ENCODE measurements around the gene RNU6-1.

Gene RNU6-1

DNA sequence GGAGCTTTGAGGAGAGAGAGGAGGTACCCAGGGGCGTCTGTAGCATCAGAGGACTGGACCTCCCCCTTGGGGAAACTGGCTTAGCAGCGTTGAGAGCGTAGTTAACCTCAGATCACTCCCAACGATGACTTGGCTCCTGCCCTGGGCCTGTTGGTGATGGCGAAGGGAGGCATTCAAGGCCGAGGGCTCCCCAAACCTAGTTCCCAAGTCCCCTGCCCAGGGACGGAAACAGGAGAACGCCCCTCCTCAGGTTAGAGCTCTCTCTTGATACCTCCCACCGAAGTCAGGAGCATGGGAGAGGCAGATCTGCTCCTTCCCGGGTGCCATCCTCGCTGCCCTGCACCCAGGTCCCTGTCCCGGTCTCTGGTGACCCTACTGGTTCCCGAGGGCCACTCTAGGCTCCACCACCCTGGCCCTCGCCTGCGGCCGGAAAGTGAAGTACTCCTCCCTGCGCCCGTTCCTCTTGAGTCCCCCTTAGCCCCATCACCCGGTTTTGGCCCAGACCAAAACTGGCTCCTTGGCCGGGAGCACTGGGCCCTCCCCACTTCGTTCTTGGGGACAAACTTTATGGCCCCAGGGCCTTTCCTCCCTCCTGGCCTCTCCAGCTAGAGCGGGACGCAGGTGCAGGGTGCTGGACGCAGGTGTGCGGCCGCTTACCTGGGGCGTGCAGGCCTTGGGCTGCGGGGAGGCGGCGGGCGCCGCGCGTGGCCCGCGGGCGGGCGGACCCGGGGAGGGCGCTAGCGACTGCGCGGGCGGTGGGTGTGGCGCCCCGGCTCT, 17.1 kb downstream of the RNU6-1 start (continued):
- peak; percentile 36; the same call in 1 of the 2 replicates for TF ChIP-seq PRDM10 (tag by site-specific recombination; IDR thresholded peaks at IDR 0.05)
- TF ChIP-seq ZNF560 (tag by site-specific recombination; IDR thresholded peaks at IDR 0.05; ENCODE audit: borderline replicate concordance), result no peak
- no peak for TF ChIP-seq ZFP41 (tag by site-specific recombination; IDR thresholded peaks at IDR 0.05; ENCODE audit: borderline replicate concordance)
- TF ChIP-seq ZNF266 (tag by site-specific recombination; IDR thresholded peaks at IDR 0.05; ENCODE audit: low read depth), result no peak
- no peak for TF ChIP-seq KLF8 (tag by site-specific recombination; IDR thresholded peaks at IDR 0.05)
- TF ChIP-seq, protein P1, sequence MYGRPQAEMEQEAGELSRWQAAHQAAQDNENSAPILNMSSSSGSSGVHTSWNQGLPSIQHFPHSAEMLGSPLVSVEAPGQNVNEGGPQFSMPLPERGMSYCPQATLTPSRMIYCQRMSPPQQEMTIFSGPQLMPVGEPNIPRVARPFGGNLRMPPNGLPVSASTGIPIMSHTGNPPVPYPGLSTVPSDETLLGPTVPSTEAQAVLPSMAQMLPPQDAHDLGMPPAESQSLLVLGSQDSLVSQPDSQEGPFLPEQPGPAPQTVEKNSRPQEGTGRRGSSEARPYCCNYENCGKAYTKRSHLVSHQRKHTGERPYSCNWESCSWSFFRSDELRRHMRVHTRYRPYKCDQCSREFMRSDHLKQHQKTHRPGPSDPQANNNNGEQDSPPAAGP (tag by site-specific recombination; IDR thresholded peaks at IDR 0.05), result no peak
- TF ChIP-seq, protein P2, sequence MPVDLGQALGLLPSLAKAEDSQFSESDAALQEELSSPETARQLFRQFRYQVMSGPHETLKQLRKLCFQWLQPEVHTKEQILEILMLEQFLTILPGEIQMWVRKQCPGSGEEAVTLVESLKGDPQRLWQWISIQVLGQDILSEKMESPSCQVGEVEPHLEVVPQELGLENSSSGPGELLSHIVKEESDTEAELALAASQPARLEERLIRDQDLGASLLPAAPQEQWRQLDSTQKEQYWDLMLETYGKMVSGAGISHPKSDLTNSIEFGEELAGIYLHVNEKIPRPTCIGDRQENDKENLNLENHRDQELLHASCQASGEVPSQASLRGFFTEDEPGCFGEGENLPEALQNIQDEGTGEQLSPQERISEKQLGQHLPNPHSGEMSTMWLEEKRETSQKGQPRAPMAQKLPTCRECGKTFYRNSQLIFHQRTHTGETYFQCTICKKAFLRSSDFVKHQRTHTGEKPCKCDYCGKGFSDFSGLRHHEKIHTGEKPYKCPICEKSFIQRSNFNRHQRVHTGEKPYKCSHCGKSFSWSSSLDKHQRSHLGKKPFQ (tag by site-specific recombination; IDR thresholded peaks at IDR 0.05), result no peak
- no peak for TF ChIP-seq ZNF76 (tag by site-specific recombination; IDR thresholded peaks at IDR 0.05; ENCODE audit: borderline replicate concordance, low read depth)
- TF ChIP-seq ZFP69B (tag by site-specific recombination; IDR thresholded peaks at IDR 0.05), result no peak
- TF ChIP-seq OVOL3 (tag by site-specific recombination; IDR thresholded peaks at IDR 0.05), result no peak
- TF ChIP-seq HOXA7 (CRISPR knock-in tag; IDR thresholded peaks at IDR 0.05; ENCODE audit: borderline replicate concordance), result no peak
- TF ChIP-seq MEIS1 (CRISPR knock-in tag; IDR thresholded peaks at IDR 0.05; ENCODE audit: borderline replicate concordance), result no peak
- peak; percentile 33 for TF ChIP-seq ZBTB8A (tag by site-specific recombination; IDR thresholded peaks at IDR 0.05)

GRCh38 chr15:67821784-67822440, 17.9 kb downstream of the RNU6-1 start:
- Histone ChIP-seq H3K4me1 (ENCODE audit: control insufficient read depth, insufficient read depth, low read length) (peaks cover 7% of the 10 kb centered on the region), H3K9me3 (ENCODE audit: control insufficient read depth, insufficient read depth, low read depth, low read length) (no peaks in the 10 kb centered on the region), H3K27ac (ENCODE audit: extremely low read depth, low read depth, low read length) (no peak overlapping the region), H3K36me3 (ENCODE audit: control insufficient read depth in 2 of 2, insufficient read depth in 1 of 2, low read length in 2 of 2) (no peaks in the 10 kb centered on the region), H3K4me3 (ENCODE audit: low read depth, low read length) (no peak overlapping the region)
- POLR2A ChIA-PET, result interaction anchor here (0.5 to 1.0 kb wide), 2 partner anchors 10 to 314 kb away, joined by 3 to 5 read pairs; no protein-coding TSS in a partner anchor
- TF ChIP-seq ZNF202 (tag by site-specific recombination; IDR thresholded peaks at IDR 0.05; ENCODE audit: borderline replicate concordance), result peak; percentile 52
- TF ChIP-seq ZSCAN30 (tag by site-specific recombination; IDR thresholded peaks at IDR 0.05), result no peak
- CTCF ChIA-PET, result interaction anchor here (0.6 to 1.0 kb wide), 2 partner anchors 10 to 20 kb away, joined by 4 read pairs; no protein-coding TSS in a partner anchor

Data from HEK293 (cell line).